Stimulated activated CD4-positive, alpha-beta T cell treated with anti-CD3 and anti-CD28 coated beads, TNF-alpha, amount 100 ng/mL, for 24 hours (primary cell): ENCODE data around the gene THOC6.

Source experiments
- DNase-seq, 3 experiments: peaks; one replicate each; pipeline ENCODE4 v3.0.0-alpha.2; 2020; ENCODE audit warnings: low read depth in 3 of 3

Gene THOC6

DNA sequence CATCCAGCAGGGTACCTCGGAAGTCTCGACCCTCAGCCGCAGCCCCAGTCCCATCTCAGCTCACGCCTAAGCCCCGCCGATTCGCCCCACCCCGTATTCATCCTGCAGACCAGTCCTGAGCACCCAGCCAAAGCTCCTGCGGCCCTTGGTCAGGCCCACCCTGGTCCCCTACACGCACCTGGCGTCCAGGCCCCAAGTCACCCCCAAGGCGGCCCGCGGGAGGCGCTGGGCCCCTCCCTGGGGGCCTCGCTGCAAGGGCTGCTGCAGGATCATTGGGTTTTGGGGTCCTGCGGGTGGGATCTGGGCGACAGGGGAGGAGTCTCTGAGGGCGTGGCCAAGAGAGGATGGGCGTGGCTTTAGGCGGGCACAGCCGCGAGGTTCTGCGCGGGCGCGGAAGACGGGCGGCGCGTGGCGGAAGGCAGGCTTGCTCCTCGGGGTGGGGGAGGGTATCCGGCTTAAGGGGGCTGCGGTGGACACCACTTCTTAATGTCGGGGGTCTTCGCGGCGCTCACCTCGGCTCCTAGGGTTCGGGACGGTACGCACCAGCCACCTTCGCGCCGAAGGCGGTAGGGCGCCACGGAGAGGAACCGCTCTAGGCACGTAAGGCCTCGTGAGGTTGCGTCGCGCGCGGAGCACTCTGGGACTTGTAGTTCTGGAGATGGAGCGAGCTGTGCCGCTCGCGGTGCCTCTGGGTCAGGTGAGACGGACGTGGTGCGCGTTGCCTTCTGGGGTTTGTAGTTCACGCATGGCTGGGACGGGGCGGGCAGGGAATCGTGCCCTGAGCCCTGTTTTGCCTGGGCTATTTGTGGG, at the start of gene THOC6, which contains the start of gene HCFC1R1:
Gene THOC6 (plus strand): TSS at position 367 of the 810 bp plus-strand sequence. CDS start 292 bp downstream, at position 659.
Gene HCFC1R1 (minus strand): TSS at position 274 of the 810 bp plus-strand sequence. CDS start 1 bp downstream, at position 273.
- peak; percentile 90 to 97 (median 94) for DNase-seq

DNA sequence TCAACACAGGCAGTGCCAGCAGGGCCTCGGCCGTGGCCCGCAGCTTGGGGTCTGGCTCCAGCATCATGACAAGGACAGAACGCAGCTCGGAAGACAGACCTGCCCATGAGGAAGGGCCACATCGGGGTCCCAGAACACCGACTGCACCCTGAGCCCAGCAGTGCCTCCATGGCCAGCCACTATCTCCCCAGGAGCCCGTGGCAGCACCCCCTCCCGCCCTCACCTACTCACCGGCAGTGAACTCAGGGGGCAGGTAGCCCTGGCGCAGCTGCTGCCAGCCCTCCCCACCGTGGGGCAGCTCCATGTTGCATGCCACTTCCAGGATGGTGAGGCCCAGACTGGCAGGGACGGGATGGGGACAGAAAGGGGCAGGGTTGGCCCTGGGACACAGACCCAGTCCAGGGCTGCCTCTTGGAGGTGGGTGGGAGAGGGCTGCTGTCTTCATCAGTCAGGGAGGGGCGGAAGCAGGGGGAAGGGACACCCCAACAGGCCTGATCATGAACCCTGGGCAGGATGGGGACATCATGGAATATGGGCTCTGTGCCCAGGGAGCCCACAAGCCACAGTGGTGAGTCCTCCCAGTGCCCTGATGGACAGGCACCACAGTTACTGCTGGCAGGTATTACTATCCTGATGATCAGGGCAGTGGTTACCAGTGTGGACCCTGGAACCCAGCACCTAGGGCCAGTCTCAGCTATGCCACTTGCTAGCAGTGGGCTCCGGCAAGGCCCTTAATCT, 49.3 kb upstream of the THOC6 start:
- no peak for DNase-seq

DNA sequence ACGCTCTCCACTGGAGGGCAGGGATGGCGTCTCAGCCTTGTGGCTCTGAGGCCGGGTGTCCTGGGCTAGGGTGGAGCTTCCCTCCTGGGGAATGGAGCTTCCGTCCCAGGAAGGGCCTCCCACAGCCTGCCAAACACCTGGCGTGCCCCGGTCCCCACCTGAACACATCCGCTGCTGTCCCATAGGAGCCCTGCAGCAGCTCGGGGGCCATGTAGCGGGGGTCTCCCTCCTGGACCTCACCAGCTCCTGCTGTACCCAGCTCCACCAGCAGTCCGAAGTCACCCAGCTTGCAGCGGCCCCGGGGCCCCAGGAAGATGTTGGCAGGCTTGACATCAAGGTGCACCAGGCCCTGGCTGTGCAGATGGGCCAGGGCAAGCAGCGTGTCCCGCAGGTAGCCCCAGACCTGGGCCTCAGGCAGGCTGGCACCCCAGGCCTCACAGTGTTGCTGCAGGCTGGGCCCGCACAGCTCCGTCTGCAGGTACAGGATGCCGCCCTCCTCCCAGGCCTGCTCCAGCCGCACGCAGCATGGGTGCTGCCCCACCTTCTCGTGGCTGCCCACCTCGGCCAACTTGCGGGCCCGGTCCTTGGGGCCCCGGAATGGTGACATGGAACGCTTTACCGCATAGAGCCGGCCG, 48.6 kb upstream of the THOC6 start:
- DNase-seq: no peak

DNA sequence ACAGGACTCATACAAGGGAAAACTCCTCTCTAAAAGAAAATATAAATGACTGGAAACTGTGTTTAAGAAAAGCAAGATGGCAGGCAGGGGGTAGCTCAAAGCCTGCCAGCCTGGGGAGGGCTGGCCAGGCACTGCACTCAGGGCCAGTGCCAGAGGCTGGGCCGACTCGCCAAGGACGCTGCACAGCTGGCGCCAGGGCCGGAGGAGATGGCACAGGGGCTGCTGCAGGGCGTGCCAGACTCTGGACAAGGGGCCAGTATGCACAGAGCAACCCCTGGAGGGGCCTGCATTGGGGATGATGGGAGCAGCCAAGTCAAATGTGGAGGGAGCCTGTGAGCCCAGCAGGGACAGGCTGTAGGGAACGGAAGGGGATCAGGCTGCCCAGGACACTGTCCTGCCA, 47.6 kb upstream of the THOC6 start:
- no peak for DNase-seq

DNA sequence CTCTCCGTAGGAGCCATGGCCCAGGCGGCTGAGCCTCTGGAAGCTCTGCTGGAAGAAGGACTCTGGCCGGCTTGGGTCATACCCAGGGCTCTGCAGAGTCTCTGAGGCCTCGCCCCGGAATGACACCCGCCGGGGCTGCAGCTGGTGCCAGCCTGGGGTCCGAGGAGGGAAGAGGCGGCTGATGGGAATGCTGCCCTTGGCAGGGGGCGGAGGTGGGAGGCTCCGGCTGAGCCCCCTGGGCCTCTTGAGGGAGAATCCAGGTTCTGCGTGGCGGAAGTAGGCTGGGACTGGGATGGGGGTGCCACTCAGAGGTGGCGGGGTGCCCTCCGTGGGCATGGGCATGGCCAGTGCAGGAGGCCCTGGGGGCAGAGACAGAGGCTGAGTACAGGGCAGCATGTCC, 47.2 kb upstream of the THOC6 start:
- no peak for DNase-seq

DNA sequence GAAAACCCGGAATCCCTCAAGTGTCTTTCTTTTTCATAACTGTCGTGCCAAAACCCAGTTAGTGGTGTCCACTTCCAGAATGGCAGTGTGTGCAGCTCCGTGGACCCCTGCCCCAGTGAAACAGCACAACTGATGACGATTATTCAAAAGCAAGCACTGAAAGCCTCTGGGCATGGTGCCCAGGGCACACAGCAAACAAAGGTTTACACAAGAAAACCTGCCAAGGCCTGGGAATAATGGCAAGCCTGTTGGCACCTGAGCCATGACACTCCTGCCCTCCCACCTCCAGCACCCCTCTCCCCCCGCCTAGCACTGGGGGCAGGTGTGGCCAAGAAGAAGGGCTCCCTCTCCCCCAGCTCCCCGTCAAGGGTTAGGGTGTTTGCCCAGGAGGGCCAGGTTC, 46.4 kb upstream of the THOC6 start:
- no peak for DNase-seq

DNA sequence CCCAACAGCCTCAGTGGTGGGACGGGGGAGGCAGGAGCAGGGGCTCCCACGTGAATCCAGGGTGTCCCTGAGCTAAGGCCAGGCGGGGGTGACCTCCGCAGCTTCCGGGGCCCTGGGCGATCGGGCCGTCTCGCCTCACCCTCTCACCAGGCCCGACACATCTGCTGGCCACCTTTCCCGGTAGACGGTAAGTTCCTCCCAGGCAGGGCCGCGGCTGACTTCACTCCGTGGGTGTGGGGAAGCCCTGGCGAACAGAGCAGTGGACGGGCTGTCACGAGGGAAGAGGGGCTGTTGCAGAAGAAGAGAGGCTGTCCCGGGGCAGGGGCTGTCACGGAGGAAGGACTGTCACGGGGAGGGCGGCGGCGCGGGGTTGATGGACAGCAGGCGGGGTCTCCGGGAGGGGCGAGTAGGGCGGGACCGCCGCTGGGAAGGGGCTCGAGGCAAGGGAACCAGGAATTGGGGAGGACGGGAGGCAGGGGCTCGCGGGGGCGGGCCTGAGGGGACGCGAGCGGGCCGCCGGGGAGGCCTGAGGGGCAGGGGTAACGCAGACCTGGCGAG, 44.1 kb upstream of the THOC6 start:
- no peak for DNase-seq

DNA sequence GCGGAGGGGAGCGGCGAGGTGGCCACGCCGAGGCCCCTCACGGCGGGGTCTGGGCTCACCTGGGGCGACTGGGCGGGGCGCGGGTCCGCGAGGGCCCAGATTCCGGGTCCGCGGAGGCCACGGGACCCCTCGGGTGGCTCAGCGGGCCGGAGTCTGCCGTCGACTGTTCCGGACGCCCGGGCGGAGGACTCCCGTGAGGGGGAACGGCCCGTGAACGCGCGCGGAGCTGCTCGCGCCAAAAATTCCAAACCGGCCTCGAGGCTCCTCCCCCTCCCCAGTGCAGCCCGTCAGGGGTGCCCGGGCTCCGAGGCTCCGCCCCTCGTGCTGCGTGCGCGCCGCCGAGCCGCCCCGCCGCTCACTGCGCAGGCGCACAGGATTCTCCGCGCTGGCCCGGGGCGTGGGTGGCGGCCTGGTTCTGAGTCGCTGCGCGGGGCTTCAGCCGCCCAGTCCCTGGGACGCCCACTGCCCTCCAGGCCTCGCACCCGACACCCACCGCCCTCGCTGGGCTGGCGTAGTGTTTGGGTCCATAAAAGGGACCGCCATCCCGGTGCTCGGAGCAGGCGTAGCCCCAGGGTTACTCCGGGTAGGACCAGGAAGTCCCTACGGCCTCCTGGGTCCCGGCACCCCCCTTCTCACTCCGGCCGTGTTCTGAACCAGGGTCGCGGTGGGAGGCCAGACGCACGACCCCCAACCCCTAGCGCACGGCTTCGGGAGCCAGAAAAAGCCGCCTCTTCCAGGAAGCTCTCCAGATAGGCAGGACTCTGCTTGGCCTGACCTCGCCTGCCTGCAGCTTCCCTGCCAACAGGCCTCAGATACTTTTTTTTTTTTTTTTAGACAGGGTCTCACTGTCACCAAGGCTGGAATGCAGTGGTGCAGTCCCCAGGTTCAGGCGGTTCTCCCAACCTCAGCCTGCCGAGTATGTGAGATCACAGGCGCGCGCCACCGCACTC, 43.3 kb upstream of the THOC6 start, which contains the start of gene PKMYT1:
Gene PKMYT1 (minus strand): TSS at position 220 of the 950 bp plus-strand sequence. CDS start 789 bp downstream, outside the sequence.
- peak; percentile 89 to 95 (median 95) for DNase-seq

DNA sequence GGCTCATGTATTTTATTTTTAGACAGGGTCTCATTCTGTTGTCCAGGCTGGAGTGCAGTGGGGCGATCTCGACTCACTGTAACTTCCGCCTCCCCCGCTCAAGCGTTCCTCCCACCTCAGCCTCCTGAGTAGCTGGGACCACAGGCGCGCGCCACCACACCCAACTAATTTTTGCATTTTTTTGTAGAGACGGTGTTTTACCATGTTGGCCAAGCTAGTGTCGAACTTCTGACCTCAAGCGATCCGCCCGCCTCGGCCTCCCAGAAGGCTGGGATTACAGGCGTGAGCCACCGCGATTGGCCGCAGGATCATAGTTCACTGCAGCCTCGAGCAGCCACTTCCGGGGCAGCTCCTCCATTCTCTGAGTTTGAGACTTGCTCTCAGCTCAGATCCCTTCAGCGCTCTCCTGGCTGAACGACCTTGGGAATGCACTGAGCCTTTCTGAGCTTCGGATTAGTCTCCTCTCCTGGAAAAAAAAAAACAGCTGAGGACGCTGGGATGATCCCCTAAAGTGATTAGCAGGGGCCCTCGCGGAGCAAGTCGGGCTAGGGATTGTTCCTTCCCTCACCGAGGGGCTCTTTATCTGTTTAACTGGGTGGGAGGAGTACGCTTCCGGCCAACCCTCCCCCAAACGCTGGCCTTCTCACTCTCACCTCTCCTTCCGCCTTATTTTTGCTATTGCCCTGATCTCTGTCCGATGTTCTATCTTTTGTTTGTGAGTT, 42.5 kb upstream of the THOC6 start:
- no peak for DNase-seq

DNA sequence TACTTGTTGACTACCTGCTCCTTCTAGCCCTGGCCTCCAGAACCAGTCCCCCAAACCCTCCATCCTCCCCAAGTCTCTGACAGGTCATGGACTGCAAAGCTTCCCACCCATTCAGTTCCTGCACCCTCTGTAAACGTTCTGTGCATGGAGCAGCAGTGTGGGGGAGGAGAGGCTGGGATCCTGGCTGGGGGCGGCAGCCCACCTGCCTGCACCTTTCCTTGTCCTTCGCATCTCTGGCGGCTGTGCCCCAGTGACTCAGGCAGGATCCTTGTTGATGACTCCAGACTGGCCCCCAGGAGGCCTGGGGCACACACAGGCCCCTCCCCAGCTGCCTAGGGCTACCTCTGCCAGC, 42.0 kb upstream of the THOC6 start:
- DNase-seq: no peak

DNA sequence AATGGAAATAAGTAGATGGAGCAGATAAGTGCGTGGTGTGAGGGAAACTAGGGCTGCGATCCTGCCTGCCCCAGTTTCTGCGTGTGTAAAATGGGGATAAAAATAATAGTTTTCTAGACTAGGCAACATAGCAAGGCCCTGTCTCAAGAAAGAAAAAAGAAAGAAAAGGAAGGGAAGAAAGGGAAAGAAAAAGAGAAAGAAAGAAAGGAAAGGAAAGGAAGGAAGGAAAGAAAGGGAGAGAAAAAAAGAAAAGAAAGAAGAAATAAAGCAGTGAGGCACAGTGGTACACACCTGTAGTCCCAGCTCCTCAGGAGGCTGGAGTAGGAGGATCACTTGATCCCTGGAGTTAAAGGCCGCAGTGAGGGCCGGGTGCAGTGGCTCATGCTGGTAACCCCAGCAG, 41.4 kb upstream of the THOC6 start:
- DNase-seq: no peak

DNA sequence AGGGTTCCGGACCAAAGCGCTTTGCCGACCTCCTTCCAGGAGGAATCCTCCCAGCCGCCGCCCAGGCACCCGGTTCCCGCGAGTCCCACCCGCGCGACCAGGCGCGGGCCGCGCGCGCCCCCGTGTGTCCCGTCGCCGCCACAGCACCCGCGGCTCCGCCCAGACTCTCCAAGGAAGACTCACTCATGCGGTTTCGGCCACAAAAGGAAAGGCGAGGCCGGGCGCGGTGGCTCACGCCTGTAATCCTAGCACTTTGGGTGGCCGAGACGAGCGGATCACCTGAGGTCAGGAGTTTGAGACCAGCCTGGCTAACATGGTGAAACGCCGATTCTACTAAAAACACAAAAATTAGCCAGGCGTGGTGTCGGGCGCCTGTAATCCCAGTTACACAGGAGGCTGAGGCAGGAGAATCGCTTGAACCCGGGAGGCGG, 40.1 kb upstream of the THOC6 start:
- peak; percentile 57 to 78 (median 58) for DNase-seq

DNA sequence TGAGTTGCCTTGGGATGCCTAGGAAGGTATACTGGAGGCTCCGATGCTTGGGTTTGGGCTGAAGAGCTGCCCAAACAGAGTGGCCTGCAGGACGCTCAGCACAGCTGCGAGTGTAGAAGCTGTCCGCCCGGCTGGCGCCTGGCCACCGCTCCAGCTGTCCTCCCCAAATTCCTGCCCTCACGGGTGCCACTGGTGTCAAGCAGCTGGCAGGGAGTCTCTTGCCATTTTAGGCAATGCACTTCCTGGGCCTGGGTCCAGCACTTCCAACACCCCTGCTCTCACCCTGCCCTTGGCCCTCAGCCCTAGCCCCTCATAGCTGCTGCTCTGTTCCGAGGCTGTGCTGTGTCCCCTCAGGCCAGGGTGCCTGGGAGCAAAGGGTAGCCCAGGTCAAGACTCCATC, 38.4 kb upstream of the THOC6 start:
- no peak for DNase-seq

DNA sequence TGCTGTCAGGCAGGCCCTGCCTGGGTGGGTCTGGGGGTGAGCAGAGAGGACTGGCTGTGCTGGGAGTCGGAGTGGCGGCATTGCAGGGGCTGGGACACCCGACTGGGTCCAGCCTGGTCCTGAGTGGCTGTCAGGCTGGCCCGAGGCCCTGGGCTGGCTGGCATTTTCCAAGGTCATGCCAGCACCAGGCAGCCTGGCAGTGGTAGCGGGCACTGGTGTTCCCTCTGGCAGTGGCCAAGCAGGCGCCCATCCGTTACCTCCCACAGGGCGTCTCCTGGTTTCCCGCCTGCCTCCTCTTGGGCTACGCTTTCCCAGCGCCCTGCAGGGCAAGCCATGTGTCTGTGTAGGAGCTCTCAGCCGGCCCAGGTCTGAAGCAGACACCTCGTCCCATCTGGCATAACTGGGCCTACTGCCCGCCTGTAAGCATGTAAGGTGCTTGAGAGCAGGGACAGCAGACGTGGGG, 37.9 kb upstream of the THOC6 start:
- DNase-seq: no peak

DNA sequence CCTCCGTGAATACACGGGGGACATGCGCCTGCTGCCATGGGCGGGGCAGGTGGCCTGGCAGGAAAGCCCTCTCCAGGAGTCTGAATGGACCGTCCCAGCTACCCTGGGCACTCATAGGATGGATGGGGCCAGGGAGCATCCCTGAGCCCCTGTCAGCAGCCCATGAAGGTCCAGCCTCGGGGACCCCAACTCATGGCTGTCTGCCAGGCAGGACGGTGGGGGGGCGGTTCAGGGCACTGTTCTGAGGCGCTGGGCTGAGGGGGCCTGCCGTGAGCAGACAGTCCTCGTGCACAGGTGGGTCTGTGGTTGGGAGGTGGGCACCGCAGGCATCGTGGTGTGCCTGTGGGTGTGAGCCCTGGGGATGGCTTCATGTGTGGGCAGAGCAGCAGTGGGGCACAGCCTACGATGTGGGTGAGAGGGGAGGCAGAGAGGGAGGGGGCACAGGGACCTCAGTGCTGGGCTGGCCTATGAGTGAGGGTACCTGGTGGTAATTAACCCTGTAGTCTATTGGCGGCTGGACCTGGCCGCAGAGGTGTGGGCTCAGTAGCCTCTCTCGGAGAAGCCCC, 37.1 kb upstream of the THOC6 start:
- no peak for DNase-seq

DNA sequence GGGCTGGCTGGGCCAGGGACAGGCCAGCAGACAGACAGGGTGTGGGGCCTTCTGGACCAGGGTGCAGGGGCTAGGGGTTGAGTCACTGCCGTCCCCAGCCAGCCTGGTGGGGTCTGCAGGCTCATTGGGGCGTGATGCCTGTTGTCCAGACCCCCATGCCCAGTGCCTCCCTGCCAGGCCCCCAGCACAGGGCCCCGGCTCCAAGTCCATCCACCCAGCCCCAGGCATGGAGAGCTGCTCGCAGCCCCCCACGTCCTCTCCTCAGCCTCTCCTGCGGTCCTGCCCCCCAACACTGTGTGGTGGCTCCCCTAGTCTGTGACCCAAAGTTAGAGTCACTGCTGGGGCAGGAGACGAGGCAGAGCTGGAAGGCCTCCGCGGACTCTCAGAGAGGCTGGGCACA, 36.5 kb upstream of the THOC6 start:
- no peak for DNase-seq

DNA sequence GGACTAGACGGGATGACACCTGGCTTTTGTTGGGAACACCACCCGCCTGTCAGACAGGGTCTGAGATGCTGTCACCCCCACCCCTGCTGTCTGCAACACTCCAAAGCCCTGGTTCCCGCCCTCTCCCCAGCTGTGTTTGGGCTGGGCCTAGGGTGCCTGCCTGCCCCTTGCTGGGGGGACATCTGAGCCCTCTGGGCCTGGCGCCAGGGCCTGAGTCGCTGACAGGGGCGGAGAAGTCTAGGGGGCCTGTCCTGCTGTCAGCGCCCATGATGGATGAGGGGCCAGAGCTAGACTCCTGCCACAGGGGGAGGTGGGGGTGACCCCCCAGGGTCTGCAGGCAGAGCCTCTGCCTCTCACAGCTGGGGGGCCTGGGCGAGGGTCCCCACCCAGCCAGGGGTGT, 36.0 kb upstream of the THOC6 start:
- no peak for DNase-seq

DNA sequence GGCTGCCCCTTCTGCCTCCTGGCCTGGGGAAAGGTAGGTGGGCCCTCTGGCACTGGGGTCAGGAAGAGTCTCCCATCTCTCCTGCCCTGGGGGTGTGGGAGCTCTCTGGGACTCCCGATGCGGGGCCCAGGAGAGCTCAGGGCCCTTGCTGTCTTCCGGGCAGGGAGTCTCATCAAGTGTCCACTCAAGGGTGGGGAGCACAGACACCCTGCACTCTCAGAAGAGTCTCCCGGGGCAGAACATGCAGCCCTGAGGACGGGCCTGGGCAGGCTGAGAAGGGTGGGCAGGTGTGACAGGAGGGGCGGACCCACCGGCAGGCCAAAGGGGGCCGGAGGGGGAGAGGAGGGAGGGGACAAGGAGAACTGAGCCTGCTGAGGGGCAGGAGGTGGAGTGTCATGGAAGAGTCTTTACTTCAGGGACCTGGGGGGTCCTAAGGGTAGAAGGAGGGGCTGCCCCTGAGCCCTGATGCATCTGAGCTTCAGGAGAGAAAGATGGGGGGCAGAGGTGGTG, 35.2 kb upstream of the THOC6 start:
- no peak for DNase-seq

DNA sequence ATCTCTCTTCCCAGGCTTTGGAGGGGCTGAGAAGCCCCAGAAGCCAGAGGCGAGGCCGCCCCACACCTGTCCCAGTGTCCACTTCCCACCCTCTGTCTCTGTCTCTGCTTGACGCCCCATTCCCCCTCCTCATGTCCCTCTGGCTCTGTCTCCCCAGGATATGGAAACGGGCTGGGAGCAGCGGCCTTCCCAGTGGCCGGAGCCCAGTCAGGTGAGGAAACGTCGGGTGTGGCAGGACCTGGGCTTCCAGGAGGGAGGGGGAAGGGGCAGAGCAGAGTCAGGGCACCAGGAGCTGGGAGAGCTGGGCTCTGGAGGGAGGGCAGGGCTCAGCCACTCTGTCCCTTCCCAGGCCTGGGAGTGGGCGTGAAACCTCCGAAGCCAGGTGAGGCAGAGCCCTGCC, 32.9 kb upstream of the THOC6 start:
- DNase-seq: no peak
